Brain pericyte (primary cell): ENCODE data around the gene USP31.
A peak's percentile ranks its signal among the peaks of the same experiment; 100 is the strongest.

Experiments used
- DNase-seq: peaks from one replicate; pipeline ENCODE4 v3.0.0-alpha.2; 2012; ENCODE audit warnings: low read depth, low spot score

Gene USP31

DNA sequence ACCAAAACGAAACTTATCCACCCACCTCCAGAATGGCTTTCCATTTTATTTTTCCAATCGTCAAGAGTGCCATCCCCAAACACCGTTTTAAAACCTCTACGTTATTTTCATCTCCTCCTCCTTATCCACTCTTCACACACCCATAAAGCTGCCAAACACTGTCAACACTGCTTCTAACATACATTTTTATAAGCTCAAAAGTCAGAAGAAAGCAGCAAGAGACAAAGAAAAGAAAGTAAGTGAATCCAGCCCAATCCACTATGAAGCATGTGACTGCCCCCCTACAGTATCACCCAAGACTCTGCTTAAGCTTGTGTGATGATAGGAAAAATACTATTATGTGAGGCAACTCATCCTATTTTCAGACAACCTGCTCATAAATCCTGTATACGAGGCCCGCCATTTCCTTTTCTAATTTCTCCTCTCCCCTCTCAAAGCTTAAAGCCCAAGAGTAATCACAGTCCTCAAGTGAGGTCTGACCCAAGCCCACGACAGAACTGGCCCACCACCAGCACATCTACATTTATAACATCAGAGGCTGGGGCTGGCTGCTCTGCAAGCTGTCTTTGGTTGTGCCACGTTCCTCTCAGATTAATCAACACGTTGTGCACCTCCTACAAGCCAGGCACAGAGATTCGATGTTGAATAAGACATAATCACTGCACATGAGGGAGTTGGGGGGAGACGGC, 16.3 kb downstream of the USP31 start:
- no peak for DNase-seq

DNA sequence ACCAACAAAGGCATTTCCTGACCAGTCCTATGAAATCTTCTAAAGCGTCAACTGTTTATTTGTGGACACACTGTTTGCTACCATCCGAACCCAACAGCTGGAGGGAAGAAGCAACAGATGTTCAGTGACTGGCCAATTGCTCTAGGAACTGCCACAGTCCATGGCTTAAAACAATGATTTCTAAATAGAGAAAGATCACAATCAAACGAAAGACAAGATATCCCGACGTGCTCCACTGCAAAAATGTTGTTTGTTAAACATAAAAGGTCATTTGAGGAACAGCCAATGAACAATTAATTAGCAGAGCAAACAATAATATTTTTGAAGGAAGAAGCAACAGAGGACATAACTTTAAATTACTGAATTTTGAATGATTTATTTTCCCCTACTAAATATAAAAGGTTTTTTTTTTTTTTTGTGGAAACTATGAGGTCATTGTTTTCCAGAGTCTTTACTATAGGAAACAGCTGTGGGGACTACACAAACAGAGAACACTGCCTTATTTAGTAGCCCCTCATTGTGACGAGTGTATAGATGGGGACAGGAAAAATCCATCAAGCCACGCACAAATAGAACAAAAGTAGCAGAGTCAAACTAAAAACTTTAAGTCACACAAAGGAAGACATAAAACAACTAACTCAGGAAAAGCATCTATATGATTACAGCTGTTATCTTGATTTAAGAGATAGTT, 17.2 kb downstream of the USP31 start:
- no peak for DNase-seq

DNA sequence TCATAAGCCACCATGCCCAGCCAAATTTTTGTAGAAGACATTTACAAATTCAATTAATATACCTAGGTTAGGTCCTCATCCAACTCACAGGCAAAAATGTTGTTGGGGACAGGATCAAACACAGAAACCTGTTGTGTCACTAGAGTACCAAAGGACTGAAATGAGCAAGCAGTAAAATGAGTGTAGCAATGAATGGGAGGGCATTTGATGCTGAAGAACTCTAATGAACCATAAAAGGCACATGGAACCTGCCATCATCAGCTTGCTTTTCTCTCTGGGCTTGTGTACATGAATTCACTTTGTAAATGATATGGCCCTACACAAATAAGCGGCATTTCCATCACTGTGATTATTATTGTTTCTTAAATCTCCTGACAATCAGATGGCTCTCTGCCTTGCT, 17.8 kb downstream of the USP31 start:
- DNase-seq: no peak

DNA sequence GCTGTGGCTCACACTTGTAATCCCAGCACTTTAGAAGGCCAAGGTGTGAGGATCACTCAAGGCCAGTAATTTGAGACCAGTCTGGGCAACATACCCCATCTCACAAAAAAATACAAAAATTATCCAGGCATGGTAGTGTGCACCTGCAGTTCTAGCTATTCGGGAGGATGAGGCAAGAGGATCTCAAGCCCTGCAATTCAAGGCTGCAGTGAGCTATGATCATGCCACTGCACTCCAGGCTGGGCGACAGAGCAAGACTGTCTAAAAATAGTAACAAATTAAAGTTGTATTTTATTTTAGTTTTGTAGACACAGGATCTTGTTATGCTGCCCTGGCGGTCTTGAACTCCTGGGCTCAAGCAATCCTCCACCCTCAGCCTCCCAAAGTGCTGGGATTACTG, 18.2 kb downstream of the USP31 start:
- DNase-seq: no peak

DNA sequence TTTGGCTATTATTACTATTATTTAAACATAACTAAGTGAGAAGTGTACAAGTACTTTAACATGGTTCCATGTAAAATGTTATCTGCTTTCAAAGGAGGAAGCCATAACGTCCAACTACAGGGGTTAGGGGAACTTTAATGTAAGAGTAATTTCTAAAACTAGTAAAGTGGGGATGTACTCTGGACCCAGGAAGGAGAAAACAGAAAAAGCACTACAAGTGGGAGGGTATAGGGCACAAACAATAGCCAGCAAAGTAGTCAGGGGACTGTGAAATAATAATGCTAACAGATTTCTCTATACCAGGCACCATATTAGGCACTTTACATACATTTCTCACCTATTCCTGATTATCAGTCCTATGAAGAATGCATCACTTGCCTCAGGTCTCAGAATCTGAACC, 19.6 kb downstream of the USP31 start:
- DNase-seq: no peak

DNA sequence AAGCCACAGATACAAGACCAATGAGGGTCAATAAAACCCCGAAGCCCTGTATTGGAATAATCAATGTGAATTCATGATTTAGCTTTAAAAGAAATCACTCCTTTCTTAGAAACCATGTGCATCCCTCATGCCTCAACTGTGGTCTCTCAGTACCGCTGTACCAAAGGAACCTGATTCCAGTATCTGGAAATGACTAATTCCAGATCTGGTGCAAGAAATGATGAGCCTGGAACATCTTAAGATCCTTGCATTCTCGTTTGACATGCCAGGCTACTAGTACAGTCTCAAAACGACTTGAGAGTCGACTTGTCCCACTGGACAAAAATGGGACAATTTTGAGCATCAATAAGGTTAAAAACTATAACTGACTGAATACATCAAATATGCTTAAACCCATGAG, 21.2 kb downstream of the USP31 start:
- DNase-seq: no peak

DNA sequence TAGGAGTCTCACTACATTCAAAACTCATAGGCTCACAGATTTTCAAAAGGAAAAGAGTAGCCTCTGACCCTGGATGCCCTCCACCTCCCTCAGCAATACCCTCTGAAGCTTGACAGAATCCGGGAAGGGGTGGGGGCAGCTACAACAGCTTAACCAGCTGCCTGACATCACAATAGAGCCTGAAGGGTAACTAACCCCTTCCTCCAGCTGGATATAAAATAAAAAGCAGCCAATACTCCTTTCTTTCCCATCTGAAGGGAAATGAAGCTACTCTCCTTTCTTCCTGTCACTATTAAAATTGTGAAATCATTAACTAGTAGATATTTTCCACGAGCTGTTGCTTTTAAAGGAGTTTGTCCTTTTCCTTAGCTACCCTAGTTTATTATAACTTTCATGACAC, 24.0 kb downstream of the USP31 start:
- DNase-seq: no peak

DNA sequence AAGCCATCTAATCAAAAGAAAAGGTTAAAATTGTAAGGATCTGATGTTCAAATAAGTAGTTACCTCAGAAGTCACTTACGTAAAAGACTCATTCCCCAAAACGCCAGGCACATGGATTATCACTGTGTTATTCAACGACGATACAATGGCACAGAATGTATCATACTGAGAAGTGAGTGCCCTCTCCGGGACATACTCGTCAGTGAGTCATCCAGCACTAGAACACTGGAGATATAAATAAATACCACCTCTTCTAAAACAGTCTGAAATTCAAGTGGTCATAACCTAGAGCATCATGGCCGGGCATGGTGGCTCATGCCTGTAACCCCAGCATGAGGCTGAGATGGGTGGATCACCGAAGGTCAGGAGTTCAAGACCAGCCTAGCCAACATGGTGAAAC, 24.9 kb downstream of the USP31 start:
- DNase-seq: peak; percentile 26

DNA sequence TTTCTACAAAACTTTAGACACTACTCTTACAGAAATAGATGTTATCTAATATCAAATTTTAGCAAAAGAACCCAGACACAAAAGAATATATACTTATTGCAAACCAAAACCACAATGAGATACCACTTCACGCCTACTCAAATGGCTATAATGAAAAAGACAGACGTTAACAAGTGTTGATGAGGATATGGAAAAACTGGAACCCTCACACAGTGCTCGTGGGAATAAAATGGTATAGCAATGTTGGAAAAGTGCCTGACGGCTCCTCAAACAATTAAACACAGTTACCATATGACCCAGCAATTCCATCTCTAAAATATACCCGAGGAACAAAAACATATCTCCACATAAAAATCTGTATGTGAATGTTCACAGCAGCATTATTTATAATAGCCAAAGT, 27.1 kb downstream of the USP31 start:
- no peak for DNase-seq

DNA sequence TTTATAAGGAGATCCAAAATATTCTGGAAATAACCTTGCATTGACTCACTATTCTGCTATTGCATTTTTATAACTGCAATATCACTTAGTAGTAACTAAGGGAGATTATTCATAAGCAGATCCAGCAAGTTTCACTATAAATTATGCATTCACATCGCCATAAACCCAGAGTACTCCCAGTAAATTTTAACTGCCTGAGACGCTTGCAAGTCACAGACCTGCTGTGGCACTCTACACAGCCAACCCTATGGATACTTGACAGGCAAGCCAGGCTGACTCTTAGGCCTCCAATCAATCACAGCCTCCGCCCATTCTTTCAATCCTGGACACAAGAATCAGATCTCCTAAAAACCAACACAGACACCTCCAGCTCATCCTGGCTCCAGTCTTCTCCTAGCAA, 28.2 kb downstream of the USP31 start:
- no peak for DNase-seq

DNA sequence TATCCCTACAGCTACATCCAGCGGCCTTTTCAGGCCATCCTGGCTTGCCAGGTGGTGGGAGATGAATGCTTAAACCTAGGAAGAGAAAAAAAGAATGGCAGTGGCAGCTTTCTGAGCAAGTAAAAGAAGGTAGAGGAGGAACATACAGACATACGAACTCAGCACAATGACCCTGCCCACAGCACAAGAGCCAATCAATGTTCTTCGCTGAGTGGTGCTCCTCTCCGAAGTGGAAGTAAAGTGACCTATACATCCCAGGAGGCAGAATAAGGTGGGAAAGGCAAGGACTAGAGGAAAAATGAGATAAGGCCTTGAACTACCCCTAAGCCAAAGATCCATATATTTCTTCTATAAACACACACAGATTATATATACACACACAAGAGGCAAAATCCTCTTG, 28.7 kb downstream of the USP31 start:
- DNase-seq: no peak

DNA sequence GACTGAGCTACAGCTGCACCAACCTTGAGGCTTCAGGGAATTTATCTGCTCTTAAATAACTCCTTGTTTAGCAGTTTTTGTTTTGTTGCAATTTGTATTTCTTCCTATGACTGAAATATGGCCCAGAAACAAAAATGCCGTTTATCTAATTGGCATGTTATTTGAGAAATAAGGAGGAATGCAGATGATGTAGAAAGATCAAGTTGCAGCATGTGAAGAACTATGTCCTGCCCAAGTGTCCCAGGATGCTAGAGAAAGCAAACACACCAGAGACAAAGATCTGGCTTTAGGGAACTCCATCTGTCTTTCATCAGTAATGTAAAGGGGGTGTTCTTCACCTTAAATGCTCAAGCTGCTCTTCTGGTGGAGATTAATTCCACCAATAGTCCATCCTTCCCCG, 29.7 kb downstream of the USP31 start:
- DNase-seq: no peak

DNA sequence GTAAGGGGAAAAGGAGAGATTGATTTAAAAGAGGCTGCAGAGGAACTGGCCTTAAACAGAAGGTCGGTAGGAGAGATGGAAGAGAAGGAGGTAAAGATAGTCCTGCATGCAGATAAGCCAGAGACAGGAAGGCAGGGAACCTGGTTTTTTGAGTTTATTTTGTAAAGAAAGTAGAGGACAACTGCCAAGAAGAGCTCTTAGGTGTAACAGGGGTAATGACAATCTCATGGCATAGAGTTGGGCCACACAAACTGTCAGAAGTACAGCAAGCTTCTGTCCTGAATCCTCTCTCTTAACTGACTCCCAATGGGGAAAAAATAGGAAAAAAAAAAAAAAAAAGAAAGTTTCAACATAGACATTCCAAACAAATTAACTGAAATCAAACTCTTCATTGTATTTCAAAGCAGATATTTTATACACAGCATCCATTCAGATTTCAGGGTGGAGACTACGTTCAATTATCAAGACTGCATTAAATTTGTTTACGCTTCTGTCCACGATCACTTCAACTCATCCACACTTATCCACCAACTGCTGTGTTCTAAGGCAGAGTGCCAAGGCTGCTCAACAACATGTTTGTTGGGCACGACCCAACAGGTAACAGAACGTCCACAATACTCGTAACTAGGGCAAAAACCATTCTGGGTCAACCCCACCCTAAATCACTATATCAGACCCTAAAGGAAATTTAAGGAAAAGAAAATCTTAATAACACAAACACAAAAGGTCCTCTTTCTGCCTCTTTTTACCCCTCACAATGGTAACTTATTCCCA, 34.9 kb downstream of the USP31 start:
- no peak for DNase-seq

DNA sequence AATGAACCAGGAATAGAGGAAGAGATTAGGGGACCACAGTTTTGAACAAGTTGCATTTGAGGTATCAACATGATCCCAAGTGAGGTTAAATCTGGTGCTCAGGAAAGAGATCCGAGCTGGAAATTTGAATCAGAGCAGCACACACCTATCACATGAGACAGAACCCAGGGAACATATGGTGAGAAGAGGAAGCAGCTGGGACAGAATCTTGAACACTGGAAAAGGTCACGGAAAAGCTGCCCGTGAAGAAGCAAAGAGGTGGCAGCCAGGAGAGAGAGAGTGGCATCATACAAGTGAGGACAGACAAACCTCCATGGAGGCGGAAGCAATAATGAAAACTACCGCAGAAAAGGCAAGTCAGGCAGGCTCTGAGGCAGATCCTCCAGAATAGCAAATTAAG, 36.1 kb downstream of the USP31 start:
- no peak for DNase-seq

DNA sequence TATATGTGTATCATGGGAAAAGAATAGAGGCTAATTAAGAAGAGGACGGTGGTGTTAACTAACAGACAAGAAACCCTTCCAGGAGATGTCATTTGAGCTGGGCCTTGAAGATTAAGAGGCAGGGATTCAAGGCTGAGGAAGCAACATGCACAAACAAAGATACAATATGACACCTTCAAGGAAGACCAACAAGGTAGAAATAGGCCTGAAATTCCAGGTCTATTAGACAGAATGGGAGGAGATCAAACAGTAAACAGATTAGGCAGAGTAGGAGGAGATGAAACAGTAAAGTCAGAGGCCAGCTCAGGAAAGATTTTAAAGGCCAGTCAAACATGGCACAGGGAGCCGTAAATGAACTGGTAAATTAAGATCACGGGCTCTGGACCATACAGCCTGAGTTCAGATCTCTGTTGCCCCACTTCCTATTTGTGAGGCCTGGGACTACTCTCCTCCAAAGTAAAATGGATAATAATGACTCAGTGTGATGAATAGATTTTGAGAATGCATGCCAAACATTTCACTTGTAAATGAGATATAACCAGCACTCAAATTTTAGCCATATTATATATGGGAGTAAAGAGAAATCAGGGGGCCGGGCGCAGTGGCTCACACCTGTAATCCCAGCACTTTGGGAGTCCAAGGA, 38.9 kb downstream of the USP31 start:
- no peak for DNase-seq

DNA sequence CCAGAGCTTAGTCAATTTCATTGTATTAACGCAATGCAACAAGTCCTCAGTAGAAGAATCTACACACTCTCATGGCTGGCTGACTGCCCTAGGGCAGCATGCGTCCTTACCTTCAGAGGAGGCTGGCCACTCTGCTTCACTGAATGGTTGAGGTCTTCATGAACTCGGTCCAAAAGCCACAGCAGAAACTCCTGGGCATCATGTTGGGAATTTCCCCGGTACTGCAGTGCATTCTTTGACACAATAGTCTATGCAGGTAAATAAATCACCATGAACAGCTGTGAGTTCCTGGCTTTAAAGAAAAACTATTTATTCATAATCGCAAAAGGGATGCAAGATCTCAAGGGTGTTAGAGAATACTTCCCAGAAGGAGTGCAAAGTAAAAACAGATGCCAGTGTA, 41.3 kb downstream of the USP31 start:
- DNase-seq: no peak

DNA sequence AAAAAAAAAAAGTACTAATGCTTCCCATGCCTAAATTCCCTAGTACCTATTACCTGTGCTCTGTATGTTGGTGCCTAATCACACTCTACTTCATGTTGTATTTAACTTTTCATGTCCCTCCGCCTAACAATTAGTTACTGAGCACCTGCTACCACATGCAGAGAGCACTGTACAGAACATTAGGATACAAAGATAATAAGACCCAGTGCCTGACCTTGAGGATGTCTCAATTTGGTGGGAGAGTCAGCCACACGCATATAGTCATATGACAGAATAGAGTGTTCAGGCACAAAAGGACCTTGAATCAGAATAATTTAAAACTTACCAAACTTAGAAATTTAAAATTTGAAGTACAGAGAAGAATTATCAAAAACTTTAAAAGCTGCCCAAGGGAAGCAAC, 42.1 kb downstream of the USP31 start:
- DNase-seq: no peak

DNA sequence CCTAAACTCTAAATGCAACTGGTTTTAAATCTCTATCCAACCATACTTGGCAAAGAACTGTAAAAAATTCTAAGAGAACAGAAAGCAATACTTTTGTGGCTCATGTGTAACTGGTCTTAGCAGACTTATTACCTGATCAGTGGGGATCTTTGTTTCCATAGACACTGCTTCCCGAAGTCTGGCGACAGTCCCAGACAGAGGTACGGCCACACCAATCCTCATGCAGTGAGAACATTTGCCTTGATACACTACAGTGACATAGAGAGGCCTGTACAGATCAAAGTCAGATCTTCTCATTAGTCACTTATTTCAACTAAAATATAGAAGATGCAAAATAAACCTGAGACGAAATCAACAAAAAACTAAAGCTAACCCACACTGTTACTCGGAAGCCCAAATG, 43.9 kb downstream of the USP31 start:
- DNase-seq: no peak

DNA sequence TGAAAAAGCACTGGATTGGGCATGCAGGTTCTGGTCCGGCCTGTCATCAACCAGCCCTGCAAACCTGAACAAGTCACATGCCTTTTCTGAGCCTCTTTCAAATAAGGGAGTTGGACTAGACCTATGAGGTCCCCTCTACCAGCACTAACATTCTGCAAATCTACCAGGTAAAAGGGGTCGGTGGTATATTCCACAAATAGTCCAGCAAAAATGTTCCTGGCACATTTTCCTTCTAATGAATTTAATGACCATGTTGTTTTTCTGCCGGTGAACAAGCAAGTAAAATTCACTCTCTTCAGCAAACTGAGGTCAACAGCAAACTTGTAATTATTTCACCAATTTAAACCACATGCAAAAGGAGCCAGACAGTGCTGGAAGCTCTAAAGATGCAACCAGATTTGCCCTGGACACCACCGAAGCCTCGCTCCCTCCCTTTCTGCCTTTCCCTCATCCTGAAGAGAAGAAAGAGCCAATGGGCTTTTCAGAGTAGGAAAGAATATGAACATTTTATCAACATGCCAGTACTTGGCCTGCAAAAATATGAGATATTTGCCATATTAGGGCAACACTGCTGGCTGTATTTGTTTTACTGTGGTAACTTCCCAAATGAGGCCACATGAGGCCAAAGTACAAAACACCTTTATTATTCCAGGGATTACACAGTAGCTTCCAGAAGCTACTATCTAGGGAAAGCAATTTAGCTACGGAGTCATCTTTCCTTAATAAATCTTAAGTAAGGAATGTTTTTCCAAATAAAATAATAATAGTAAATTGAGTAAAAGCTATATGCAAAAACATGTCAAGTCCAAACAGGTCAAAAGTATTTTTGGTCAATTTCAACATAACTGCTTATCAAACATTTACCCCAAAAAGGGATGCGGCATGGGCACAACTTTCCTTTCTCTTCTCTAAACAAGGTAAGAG, 45.0 kb downstream of the USP31 start:
- DNase-seq: no peak

DNA sequence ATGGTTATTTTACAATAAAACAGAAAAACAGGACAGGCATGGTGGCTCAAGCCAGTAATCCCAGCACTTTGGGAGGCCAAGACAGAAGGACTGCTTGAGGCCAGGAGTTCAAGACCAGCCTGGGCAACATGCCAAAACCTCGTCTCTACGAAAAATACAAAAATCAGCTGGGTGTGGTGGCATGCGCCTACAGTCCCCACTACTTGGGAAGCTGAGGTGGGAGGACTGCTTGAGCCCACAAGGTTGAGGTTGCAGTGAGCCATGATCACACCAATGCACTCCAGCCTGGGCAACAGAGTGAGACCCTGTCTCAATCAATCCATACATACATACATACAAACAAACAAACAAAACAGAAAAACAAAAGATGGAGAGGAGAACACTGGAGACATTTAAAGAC, 45.6 kb downstream of the USP31 start:
- no peak for DNase-seq

DNA sequence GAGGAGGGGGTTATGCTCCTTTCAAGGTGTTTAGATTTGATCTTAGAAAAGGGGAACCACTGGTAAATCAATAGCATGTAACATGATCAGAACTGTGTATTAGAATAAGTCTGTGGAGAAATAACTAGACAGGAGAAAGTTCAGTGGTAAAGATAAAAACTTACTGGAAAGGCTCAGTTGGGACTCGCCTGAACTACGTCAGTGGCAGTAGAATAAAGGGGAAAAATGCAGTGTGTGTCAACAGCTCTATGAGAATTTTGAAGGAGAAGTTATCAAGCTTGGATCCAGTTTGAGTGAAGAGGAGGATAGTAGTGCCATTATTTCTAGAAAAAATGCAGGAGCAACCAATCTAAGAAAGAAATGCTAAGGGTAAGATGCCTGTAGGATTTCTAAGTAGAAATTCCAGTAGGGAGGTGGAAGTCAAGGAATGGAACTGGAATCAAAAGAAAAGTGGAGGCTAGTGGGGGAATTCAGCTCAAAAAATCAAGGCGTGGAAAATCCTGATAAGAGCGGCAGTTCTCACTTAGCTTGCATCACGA, 48.2 kb downstream of the USP31 start:
- DNase-seq: no peak
